Panc1 (cell line): ENCODE results near the gene USP17L20. TPM values are rescaled to one million over a fixed set of nuclear protein-coding genes. Genes with fewer than 3 reads are reported as not detected.
"Not testable (repeated sequence)": the region's sequence is repeated elsewhere in the genome, so short reads cannot be mapped to it uniquely, and the experiment has no call there.

ENCODE experiments used
- ATAC-seq: fragments of 200-7000 bp; cut with Tn5 transposase; 2 replicates; pipeline ENCODE4 v1.9.1; 2020; ENCODE audit warnings: mild to moderate bottlenecking, moderate library complexity
- BruUV-seq: library from RNA; stranded (reverse); fragments of 400-500 nt; replicated peaks from 2 replicates; lab custom pipeline; 2021; lab: Mats Ljungman, UMichigan
- CTCF ChIA-PET: fragments of 300-600 bp; sonication (Branson Sonifier 250); formaldehyde crosslinking; loops from one replicate; lab custom pipeline; 2022; ENCODE audit warnings: antibody characterized with exemption; lab: Charles Lee
- POLR2A ChIA-PET: fragments of 300-600 bp; sonication (Branson Sonifier 250); formaldehyde crosslinking; loops from one replicate; lab custom pipeline; 2022; ENCODE audit warnings: antibody characterized with exemption; lab: Charles Lee
- DNase-seq: peaks from one replicate; pipeline ENCODE4 v3.0.0-alpha.2; 2010; ENCODE audit warnings: low read depth, low spot score
- H3K27ac ChIP-seq: 2 replicates; pipeline ENCODE4 v1.5.1; 2011; ENCODE audit warnings: mild to moderate bottlenecking, low read length, inconsistent platforms
- H3K27me3 ChIP-seq: fragments of 200-500 bp; sonication (Bioruptor generic); 2 replicates; pipeline ENCODE4 v1.6.0; 2014; ENCODE audit warnings: low read length, inconsistent platforms; ENCODE audit not compliant: control insufficient read depth, insufficient read depth
- H3K36me3 ChIP-seq: fragments of 200-500 bp; sonication (Bioruptor generic); 2 replicates; pipeline ENCODE4 v1.5.1; 2014; ENCODE audit warnings: inconsistent platforms, mild to moderate bottlenecking, low read length, moderate library complexity; ENCODE audit not compliant: control insufficient read depth, insufficient read depth
- H3K4me1 ChIP-seq: 2 replicates; pipeline ENCODE4 v1.5.1; 2011; ENCODE audit warnings: inconsistent platforms, mild to moderate bottlenecking, low read length, moderate library complexity; ENCODE audit not compliant: control insufficient read depth, insufficient read depth
- H3K4me3 ChIP-seq, 2 experiments: 2 replicates each; pipeline ENCODE4 v1.5.1; 2011 to 2012; ENCODE audit warnings: low read depth in 2 of 2, low read length in 2 of 2, mild to moderate bottlenecking in 2 of 2, inconsistent platforms in 1 of 2, moderate library complexity in 1 of 2
- H3K9me3 ChIP-seq: fragments of 200-500 bp; sonication (Bioruptor generic); 2 replicates; pipeline ENCODE4 v1.5.1; 2014; ENCODE audit warnings: low read depth, mild to moderate bottlenecking, inconsistent platforms, low read length, moderate library complexity; ENCODE audit not compliant: control insufficient read depth, insufficient read depth
- in situ Hi-C: cut with HindIII; loops from 2 replicates; pipeline ENCODE4 v1.10.0; 2016; ENCODE audit warnings: low sequenced_read_pairs, low pct_unique_long_range_greater_than_20kb
- intact Hi-C: fragments of 100-400 bp; cut with micrococcal nuclease; formaldehyde crosslinking; loops from one replicate; pipeline ENCODE4 v1.10.0; 2022; ENCODE audit not compliant: unreplicated experiment
- total RNA-seq: library from RNA; stranded (reverse); gene quantifications from one replicate; pipeline ENCODE4 v1.2.1, GENCODE V29; 2021; ENCODE audit not compliant: unreplicated experiment

The USP17L20 gene
- total RNA-seq, 1 experiment from 2014 or later: not detected

DNA sequence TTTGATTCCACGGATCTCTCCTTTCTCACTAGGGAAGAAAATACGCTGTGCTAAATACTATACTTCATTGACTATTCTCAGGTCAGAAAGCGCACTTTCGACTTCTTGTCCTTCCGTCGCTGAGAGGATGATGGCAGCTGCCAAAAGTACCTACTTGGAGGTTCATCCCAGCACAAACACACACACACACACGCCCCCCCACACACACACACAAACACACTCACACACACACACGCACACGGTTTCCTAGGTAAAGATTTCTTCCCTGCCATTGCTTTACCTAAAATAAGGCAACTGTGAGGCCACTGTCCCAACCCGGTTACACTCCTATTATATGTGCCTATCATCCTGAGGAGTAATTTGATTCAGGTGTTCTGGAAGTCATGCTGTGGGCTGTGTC, 13.8 kb downstream of the USP17L20 start:
- in situ Hi-C loops, H3K36me3 ChIP-seq, POLR2A ChIA-PET, H3K4me3 ChIP-seq, ATAC-seq, BruUV-seq, CTCF ChIA-PET, H3K27ac ChIP-seq, H3K9me3 ChIP-seq, H3K27me3 ChIP-seq, DNase-seq, intact Hi-C loops, H3K4me1 ChIP-seq: not testable (repeated sequence)

Other genes starting within 250 kb of the USP17L20 start
- not detected for gene FAM90A26, start 87.7 kb upstream of the USP17L20 start, total RNA-seq
- gene USP17L10, start 47.5 kb upstream of the USP17L20 start, total RNA-seq: not detected
- not detected for gene USP17L11, start 42.7 kb upstream of the USP17L20 start, total RNA-seq
- gene USP17L12, start 38.0 kb upstream of the USP17L20 start, total RNA-seq: not detected
- not detected for gene USP17L13, start 33.2 kb upstream of the USP17L20 start, total RNA-seq
- gene USP17L15, start 23.7 kb upstream of the USP17L20 start, total RNA-seq: not detected
- gene USP17L17, start 14.2 kb upstream of the USP17L20 start, total RNA-seq: not detected
- not detected for gene USP17L18, start 9.5 kb upstream of the USP17L20 start, total RNA-seq
- gene USP17L19, start 4.7 kb upstream of the USP17L20 start, total RNA-seq: not detected
- gene USP17L21, start 4.7 kb downstream of the USP17L20 start, total RNA-seq: not detected
- gene USP17L22, start 9.5 kb downstream of the USP17L20 start, total RNA-seq: not detected
- not detected for gene USP17L24, start 67.0 kb downstream of the USP17L20 start, total RNA-seq
- gene USP17L25, start 71.8 kb downstream of the USP17L20 start, total RNA-seq: not detected
- gene USP17L26, start 76.5 kb downstream of the USP17L20 start, total RNA-seq: not detected
- not detected for gene USP17L5, start 81.3 kb downstream of the USP17L20 start, total RNA-seq
- gene USP17L27, start 86.0 kb downstream of the USP17L20 start, total RNA-seq: not detected
- gene USP17L28, start 90.8 kb downstream of the USP17L20 start, total RNA-seq: not detected
- gene USP17L29, start 95.5 kb downstream of the USP17L20 start, total RNA-seq: not detected
- not detected for gene USP17L30, start 105.0 kb downstream of the USP17L20 start, total RNA-seq
- not detected for gene DEFB131A, start 186.3 kb downstream of the USP17L20 start, total RNA-seq